ENCODE results near the gene B9D1. TPM values are rescaled to one million over a fixed set of nuclear protein-coding genes. Genes with fewer than 3 reads are reported as not detected.

B9D1 gene
- total RNA-seq, 1 donor from 2014 or later: 26.2 TPM

DNA sequence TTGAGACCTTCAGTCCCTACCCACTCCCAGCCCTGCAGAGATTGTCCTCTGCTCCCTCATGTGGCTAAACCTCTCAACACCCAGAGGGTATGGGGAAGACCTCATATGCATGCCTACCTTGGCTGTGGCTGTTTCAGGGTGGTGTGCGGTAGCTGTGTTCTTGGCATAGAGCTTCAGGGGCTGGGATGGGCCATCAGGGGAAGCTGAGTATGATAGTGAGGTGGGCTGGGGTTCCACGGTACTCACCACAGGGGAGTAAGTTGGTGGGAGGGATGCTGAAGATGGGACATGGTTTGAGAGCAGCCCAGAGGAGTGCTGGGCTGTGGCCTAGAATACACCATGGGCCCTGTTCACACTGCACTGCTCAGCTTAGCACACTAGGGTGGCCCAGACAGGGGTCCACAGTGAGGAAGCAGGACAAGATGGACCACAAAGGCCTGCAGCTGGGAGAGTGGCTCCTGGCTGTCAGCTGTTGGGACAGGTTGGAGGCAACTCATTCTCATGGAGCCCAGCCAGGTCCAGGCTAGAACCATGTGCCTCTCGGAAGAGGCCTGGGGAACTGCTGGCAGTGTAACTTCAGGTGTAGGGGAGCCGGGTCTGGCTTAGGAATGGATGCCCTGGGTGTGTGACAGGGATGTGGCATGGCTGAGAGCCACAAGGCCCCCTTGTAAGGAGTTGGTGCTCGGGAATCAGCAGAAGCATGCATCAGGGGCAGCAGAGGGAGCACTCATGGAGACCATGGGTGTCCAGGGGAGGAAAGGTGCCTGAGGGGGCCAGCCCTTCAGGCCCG lies 21.4 kb upstream of the B9D1 start:
- peaks cover 59% of the 10 kb centered on the region for H3K4me1 Mint-ChIP-seq
- H3K9me3 Mint-ChIP-seq: no peaks in the 10 kb centered on the region
- H3K27ac Mint-ChIP-seq: peak overlapping the region; percentile 68
- peak overlapping the region; percentile 75 for H3K4me3 Mint-ChIP-seq
- TF ChIP-seq, protein P1, sequence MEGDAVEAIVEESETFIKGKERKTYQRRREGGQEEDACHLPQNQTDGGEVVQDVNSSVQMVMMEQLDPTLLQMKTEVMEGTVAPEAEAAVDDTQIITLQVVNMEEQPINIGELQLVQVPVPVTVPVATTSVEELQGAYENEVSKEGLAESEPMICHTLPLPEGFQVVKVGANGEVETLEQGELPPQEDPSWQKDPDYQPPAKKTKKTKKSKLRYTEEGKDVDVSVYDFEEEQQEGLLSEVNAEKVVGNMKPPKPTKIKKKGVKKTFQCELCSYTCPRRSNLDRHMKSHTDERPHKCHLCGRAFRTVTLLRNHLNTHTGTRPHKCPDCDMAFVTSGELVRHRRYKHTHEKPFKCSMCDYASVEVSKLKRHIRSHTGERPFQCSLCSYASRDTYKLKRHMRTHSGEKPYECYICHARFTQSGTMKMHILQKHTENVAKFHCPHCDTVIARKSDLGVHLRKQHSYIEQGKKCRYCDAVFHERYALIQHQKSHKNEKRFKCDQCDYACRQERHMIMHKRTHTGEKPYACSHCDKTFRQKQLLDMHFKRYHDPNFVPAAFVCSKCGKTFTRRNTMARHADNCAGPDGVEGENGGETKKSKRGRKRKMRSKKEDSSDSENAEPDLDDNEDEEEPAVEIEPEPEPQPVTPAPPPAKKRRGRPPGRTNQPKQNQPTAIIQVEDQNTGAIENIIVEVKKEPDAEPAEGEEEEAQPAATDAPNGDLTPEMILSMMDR (IDR thresholded peaks at IDR 0.05; ENCODE audit: unreplicated experiment): no peak
- peaks cover 18% of the 10 kb centered on the region for H3K36me3 Mint-ChIP-seq
- no peaks in the 10 kb centered on the region for H3K27me3 Mint-ChIP-seq (ENCODE audit: low read depth)
- DNase-seq (ENCODE audit: low spot score in 2 of 2, unreplicated experiment in 2 of 2): no peak

DNA sequence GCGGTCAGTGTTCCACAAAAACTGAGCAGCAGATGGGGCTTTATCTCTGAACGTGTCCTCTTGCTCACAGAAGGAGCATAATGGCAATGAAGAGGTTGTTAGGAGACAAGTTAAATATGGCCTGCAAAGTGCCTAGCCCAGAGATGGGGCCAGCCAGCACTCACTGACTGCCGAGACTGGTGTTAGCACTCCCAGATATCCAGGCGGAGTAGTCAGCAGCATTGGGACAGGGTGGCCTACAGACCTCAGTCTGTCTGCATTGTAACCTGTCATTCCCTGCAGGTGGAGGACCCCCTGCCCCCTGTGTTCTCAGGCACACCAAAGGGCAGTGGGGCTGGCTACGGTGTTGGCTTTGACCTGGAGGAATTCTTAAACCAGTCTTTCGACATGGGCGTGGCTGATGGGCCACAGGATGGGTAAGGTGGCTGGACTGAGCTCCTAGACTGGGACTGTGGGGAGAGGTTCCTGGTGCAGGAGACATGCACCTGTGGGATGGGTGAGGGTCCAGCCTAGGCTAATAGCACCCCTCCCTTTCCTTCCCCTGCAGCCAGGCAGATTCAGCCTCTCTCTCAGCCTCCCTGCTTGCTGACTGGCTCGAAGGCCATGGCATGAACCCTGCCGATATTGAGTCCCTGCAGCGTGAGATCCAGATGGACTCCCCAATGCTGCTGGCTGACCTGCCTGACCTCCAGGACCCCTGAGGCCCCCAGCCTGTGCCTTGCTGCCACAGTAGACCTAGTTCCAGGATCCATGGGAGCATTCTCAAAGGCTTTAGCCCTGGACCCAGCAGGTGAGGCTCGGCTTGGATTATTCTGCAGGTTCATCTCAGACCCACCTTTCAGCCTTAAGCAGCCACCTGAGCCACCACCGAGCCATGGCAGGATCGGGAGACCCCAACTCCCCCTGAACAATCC lies 20.3 kb upstream of the B9D1 start:
- H3K27ac Mint-ChIP-seq: peak overlapping the region; percentile 25
- H3K9me3 Mint-ChIP-seq: no peaks in the 10 kb centered on the region
- H3K36me3 Mint-ChIP-seq: peaks cover 18% of the 10 kb centered on the region
- no peak overlapping the region for H3K4me3 Mint-ChIP-seq
- H3K4me1 Mint-ChIP-seq: peaks cover 51% of the 10 kb centered on the region
- TF ChIP-seq, protein P1 (IDR thresholded peaks at IDR 0.05; ENCODE audit: unreplicated experiment): no peak
- H3K27me3 Mint-ChIP-seq (ENCODE audit: low read depth): no peaks in the 10 kb centered on the region
- no peak for DNase-seq (ENCODE audit: low spot score in 2 of 2, unreplicated experiment in 2 of 2)

DNA sequence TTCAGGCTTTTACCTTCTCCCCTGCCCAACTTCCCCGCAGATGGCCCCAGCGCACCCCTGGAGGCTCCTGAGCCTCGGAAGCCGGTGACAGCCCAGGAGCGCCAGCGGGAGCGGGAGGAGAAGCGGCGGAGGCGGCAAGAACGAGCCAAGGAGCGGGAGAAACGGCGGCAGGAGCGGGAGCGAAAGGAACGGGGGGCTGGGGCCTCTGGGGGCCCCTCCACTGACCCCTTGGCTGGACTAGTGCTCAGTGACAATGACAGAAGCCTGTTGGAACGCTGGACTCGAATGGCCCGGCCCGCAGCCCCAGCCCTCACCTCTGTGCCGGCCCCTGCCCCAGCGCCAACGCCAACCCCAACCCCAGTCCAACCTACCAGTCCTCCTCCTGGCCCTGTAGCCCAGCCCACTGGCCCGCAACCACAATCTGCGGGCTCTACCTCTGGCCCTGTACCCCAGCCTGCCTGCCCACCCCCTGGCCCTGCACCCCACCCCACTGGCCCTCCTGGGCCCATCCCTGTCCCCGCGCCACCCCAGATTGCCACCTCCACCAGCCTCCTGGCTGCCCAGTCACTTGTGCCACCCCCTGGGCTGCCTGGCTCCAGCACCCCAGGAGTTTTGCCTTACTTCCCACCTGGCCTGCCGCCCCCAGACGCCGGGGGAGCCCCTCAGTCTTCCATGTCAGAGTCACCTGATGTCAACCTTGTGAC lies 19.4 kb upstream of the B9D1 start:
- Mint-ChIP-seq H3K4me1 (peaks cover 46% of the 10 kb centered on the region), H3K9me3 (no peaks in the 10 kb centered on the region), H3K4me3 (no peak overlapping the region), H3K36me3 (peaks cover 18% of the 10 kb centered on the region), H3K27ac (peak overlapping the region; percentile 25), H3K27me3 (ENCODE audit: low read depth) (no peaks in the 10 kb centered on the region)
- no peak for DNase-seq (ENCODE audit: low spot score in 2 of 2, unreplicated experiment in 2 of 2)
- TF ChIP-seq, protein P1 (IDR thresholded peaks at IDR 0.05; ENCODE audit: unreplicated experiment): no peak

DNA sequence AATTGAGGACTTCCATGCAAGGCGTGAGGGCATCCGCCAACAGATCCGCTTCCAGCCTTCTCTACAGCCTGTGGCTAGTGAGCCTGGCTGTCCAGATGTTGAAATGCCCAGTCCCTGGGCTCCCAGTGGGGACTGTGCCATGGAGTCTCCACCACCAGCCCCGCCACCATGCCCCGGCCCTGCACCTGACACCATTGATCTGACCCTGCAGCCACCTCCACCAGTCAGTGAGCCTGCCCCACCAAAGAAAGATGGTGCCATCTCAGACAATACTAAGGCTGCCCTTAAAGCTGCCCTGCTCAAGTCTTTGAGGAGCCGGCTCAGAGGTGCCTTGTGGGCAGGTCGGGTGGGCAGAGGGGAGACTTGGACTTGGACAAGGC lies 18.8 kb upstream of the B9D1 start:
- peaks cover 18% of the 10 kb centered on the region for H3K36me3 Mint-ChIP-seq
- H3K27me3 Mint-ChIP-seq (ENCODE audit: low read depth): no peaks in the 10 kb centered on the region
- H3K4me3 Mint-ChIP-seq: no peak overlapping the region
- H3K4me1 Mint-ChIP-seq: peaks cover 45% of the 10 kb centered on the region
- DNase-seq (ENCODE audit: low spot score in 2 of 2, unreplicated experiment in 2 of 2): no peak
- peak overlapping the region; percentile 34 for H3K27ac Mint-ChIP-seq
- H3K9me3 Mint-ChIP-seq: no peaks in the 10 kb centered on the region
- TF ChIP-seq, protein P1 (IDR thresholded peaks at IDR 0.05; ENCODE audit: unreplicated experiment): no peak

DNA sequence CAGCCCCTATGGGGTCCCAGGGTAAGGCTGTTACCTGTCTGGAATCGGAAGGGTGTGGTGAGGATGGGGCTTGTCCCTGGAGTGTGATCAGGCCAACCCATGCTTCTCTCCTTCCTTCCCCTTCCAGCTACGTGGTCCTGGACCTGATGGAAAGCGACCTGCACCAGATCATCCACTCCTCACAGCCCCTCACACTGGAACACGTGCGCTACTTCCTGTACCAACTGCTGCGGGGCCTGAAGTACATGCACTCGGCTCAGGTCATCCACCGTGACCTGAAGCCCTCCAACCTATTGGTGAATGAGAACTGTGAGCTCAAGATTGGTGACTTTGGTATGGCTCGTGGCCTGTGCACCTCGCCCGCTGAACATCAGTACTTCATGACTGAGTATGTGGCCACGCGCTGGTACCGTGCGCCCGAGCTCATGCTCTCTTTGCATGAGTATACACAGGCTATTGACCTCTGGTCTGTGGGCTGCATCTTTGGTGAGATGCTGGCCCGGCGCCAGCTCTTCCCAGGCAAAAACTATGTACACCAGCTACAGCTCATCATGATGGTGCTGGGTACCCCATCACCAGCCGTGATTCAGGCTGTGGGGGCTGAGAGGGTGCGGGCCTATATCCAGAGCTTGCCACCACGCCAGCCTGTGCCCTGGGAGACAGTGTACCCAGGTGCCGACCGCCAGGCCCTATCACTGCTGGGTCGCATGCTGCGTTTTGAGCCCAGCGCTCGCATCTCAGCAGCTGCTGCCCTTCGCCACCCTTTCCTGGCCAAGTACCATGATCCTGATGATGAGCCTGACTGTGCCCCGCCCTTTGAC lies 18.2 kb upstream of the B9D1 start:
- H3K27me3 Mint-ChIP-seq (ENCODE audit: low read depth): no peaks in the 10 kb centered on the region
- H3K9me3 Mint-ChIP-seq: no peaks in the 10 kb centered on the region
- peaks cover 43% of the 10 kb centered on the region for H3K4me1 Mint-ChIP-seq
- peaks cover 18% of the 10 kb centered on the region for H3K36me3 Mint-ChIP-seq
- TF ChIP-seq, protein P1 (IDR thresholded peaks at IDR 0.05; ENCODE audit: unreplicated experiment): no peak
- peak overlapping the region; percentile 26 for H3K4me3 Mint-ChIP-seq
- DNase-seq (ENCODE audit: low spot score in 2 of 2, unreplicated experiment in 2 of 2): no peak
- H3K27ac Mint-ChIP-seq: peak overlapping the region; percentile 34
